Fibroblast of the conjunctiva (primary cell): Measurements from ENCODE around the gene PRICKLE2.

Experiments
- DNase-seq: peaks from one replicate; pipeline ENCODE4 v3.0.0-alpha.2; 2010; ENCODE audit warnings: low read depth

PRICKLE2 gene

GRCh38 chr3:64131725-64132469 lies 93.4 kb downstream of the PRICKLE2 start:
- no peak for DNase-seq

DNA sequence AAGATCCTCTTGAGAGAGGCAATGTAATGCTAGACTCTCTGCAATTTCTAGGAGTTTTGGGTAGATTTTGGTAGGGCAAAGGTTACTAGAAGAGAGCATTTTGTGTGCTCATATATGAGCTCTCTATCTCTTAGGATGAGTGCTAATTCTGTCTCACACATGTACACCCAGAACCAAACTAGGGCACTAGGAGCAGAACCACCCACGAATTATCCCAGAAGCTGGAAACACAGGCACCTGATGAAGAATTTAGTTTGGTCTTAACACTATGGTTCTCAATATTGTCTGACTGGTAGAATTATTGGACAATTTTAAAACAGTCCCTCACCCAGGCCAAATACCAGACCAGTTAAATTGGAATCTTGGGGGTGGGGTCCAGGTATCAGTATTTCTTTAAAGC lies 94.8 kb downstream of the PRICKLE2 start:
- no peak for DNase-seq

DNA sequence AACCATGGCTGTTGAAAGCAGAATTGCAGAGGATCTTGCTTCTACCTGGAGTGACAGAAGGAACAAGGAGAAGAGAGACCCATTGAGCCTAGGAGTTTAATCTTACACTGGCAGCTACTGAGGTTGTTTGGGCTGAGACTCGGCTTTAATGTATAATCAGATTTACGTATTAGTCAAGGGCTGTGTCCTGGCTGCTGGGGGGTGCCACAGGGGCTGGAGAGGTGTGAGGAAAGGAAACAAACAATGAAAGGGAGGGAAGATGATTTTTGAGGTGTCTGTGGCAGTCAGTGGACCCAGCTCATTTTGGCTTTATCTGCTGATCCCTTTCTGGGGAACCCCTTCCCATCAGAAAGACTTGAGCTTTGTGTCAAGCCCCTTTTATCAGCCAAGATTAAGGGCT lies 95.7 kb downstream of the PRICKLE2 start:
- DNase-seq = no peak

- no peak for DNase-seq
Observed at GRCh38 chr3:64129106-64129505, 96.2 kb downstream of the PRICKLE2 start.

DNA sequence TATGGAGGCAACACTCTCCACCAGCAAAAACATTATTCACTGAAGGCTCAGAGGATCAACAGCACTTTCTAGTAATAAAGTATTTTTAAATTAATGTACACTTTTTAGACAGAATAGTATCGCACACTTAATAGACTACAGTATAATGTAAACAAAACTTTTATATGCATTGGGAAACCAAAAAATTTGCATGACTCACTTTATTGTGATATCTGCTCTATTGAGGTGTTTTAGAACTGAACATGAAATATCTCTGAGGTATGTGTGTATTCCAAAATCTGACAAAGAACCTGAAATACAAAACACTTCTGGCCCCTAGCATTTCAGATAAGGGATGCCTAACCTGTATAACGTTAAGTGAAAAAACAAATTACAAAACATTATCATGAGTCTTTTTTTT lies 99.7 kb downstream of the PRICKLE2 start:
- no peak for DNase-seq

DNA sequence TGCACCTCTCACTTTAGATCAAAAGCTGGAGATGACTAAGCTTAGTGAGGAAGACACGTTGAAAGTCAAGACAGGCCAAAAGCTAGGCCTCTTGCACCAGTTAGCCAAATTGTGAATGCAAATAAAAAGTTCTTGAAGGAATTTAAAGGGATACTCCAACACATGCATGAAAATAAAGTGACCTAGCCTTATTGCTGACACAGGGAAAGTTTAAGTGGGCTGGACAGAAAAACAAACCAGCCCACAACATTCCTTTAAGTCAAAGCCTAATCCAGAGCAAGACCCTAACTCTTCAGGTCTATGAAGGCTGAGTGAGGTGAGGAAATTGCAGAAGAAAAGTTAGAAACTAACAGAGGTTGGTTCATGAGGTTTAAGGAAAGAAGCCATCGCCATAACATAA lies 101.3 kb downstream of the PRICKLE2 start:
- no peak for DNase-seq

- DNase-seq = no peak
Observed at GRCh38 chr3:64122476-64122875, 102.8 kb downstream of the PRICKLE2 start.

DNA sequence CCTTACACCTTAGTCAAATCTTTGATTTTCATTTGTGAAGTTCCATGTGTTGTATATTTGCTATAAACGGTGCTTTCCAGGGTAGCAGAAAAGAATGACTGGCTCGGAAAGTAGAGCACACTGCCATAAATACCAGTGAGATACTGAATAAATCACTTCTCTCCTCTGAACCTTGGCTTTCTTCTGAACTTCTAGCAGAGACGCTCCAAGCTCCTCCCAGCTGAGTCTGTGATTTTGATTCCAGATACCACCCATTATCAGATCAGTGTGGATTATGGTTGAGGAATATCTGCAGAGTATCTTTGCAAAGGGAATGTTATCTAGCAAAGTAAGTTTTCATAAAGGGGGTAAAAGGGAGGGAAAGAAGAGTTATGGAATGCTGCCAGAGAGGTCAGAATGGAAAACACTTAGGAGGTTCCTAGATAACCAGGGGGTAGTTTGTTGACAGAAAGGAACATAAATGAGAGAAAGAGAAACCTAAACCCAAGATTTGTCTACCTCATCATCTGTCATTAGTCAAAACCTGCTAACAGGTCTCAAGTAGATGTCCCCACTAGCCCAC lies 103.4 kb downstream of the PRICKLE2 start:
- no peak for DNase-seq

- no peak for DNase-seq
Observed at GRCh38 chr3:64120876-64121275, 104.4 kb downstream of the PRICKLE2 start.

DNA sequence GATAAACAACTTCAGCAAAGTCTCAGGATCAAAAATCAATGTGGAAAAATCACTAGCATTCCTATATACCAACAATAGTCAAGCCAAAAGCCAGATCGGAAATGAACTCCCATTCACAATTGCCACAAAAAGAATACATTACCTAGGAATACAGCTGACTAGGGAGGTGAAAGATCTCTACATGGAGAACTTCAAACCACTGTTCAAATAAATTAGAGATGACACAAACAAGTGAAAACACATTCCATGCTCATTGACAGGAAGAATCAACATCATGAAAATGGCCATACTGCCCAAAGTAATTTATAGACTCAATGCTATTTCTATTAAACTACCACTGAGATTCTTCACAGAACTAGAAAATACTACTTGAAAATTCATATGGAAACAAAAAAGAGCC lies 107.8 kb downstream of the PRICKLE2 start:
- DNase-seq = no peak

DNA sequence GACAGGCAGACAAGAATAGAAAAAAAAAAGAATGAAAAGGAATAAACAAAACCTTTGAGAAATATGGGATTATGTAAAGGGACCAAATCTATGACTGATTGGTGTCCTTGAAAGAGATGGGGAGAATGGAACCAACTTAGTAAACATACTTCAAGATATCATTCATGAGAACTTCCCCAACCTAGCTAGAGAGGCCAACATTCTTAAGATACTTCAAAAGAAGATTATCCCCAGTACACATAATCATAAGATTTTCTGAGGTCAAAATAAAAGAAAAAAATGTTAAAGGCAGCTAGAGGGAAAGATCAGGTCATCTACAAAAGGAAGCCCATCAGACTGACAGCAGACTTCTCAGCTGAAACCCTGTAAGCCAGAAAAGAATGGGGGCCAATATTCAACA lies 110.6 kb downstream of the PRICKLE2 start:
- no peak for DNase-seq

- no peak for DNase-seq
Observed at GRCh38 chr3:64111872-64112271, 113.4 kb downstream of the PRICKLE2 start.

- no peak for DNase-seq
Observed at GRCh38 chr3:64111083-64111482, 114.2 kb downstream of the PRICKLE2 start.

GRCh38 chr3:64110071-64110470 lies 115.2 kb downstream of the PRICKLE2 start:
- DNase-seq = no peak

DNA sequence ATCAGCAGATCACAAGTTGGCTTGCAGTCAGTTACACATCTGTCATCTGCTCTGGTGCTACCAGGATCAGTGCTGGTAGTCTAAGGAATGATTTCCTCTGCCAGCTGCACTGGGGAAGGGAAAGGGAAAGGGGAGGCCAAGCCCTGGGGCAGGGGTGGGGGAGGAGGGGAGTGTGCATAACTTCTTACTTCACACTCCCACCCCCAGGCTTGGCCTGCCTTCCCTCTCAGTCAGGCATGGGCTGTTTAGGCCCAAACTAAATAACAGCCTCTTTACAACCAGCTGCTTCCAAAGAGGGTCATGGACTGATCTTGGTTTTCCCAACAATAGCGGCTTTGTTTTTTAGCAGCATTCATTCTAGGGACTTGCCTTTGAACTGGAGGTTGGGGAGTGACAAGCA lies 115.8 kb downstream of the PRICKLE2 start:
- DNase-seq = no peak

DNA sequence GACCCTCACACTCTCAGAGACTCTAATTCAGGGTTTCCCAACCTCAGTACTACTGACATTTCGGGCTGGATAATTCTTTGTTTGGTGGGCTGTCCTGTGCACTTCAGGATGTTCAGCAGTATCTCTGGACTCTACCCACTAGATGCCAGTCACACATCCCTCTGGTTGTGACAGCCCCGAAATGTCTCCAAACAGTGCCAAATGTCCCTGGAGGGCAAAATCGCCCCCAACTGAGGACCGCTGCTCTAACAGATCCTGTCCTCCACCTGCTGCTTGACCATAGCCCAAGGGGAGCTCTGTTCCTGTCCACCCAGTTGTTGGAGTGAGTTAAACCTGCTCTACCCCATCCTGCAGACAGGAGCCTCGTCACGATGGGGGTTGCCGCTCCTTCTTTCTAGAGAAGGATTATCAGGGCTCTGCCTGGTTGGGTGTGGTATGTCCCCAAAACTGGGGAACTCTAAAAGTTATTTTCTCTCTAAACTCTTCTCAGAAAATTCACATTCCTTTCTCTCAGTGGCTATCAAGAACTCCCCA lies 116.4 kb downstream of the PRICKLE2 start:
- DNase-seq = no peak

GRCh38 chr3:64108231-64108630 lies 117.0 kb downstream of the PRICKLE2 start:
- DNase-seq = no peak

DNA sequence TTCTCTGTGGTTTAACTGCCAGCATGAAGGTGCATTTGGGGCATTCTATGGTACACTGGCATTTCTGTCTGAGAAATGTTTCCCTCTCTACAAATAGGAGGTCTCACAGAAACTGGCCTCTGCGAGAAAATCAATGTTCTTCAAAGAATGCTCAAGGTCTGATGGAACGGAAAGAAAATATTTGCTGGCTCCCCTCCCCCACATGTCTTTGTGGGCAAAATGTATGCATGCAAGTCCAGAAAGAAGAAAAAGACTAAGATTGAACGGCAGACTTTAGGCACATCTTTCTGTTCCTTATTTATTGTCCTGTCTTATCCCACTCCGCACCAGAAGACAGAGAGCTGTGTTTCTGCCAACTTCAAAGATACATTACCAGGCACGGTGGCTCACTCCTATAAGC lies 118.1 kb downstream of the PRICKLE2 start:
- no peak for DNase-seq

DNA sequence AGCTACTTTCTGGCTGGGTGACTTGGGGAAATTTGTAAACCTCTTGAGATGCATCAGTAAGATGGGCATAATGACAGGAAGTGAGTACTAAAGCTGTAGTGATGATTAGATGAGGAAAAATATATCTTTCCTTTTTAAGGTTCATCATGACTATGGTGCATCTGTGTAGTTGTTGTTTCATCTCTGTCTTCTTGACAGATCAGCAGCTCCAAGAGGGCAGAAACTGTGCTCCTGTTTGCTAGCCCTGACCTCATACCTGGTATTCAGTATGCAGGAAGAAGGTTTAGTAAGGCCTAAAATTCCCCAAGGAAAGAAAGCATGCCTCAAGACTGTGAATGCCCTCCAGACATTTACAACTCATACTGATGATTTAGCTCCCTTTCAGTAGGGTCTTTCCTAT lies 119.5 kb downstream of the PRICKLE2 start:
- DNase-seq = no peak

DNA sequence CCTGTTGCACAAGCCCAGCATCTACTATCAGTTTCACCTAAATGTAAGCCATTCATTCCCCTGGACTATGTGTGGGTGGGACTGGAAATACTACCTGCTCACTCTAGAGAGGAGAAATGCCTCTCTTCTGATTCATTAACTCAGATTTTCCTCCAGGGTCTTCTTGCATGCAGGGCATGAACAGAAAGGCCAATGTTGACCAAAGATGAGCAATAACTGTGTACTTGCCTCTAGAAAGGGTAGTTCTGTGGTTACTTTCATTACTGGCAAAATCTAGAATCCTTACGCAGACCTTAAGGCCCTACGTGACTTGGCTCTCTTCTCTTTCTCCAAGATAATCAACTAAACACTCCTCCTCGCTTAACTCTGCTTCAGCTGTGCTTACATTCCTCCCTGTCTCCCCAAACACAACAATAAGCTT lies 120.6 kb downstream of the PRICKLE2 start:
- no peak for DNase-seq

DNA sequence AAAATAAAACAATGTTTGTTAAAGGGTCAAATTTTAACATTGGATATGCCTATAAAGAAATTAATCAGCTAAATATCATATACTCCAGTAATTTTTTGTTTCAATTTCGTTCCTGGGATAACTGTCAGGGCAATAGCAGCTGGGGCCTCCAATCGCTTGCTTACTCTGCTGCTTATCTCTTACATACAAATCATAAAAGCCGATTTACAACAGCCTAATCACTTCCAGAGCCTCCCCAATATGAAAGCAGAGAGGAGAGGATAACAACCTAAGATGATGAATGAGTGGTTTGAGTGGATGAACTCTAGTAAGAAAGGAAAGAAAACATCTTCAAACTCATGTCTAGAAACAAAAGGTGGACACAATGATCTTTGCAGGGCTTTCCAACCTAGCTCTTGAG lies 121.3 kb downstream of the PRICKLE2 start:
- no peak for DNase-seq

DNA sequence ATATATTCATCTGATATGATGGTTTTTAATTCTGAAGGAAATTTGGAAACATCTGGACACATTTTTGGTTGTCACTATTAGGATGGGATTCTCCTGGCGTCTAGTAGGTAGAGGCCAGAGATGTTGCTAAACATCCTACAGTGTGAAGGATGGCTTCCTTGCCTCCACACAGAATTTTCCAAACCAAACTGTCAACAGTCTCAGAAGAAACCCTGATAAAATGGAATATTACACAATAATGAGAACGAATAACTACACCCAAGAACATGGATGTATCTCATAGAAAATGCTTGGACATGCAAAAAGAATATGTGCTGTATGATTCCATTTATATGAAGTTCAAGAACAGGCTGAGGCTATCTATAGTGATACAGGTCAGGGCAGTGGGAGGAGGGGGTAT lies 122.1 kb downstream of the PRICKLE2 start:
- DNase-seq = no peak

DNA sequence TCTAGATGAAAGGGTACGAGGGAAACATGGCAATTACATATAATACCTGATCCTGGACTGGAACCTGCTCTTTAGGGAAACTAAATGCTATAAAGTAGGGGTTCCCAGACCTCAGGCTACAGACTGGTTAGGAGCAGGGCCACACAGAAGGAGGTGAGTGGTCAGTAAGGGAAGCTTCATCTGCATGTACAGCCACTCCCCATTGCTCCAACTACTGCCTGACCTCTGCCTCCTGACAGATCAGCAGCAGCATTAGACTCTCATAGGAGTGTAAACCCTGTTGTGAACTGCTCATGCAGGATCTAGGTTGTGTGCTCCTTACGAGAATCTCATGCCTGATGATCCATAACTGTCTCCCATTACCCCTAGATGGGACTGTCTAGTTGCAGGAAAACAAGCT lies 123.1 kb downstream of the PRICKLE2 start:
- no peak for DNase-seq

- no peak for DNase-seq
Observed at GRCh38 chr3:64099316-64099715, 126.0 kb downstream of the PRICKLE2 start.
